ENCODE results near the gene PPIF. TPM values are rescaled to one million over a fixed set of nuclear protein-coding genes. Genes with fewer than 3 reads are reported as not detected.

The PPIF gene
- total and polyA plus RNA-seq, 2 of the 4 experiments (the other 2 are of a cell fraction): 29.2 to 130 TPM

DNA sequence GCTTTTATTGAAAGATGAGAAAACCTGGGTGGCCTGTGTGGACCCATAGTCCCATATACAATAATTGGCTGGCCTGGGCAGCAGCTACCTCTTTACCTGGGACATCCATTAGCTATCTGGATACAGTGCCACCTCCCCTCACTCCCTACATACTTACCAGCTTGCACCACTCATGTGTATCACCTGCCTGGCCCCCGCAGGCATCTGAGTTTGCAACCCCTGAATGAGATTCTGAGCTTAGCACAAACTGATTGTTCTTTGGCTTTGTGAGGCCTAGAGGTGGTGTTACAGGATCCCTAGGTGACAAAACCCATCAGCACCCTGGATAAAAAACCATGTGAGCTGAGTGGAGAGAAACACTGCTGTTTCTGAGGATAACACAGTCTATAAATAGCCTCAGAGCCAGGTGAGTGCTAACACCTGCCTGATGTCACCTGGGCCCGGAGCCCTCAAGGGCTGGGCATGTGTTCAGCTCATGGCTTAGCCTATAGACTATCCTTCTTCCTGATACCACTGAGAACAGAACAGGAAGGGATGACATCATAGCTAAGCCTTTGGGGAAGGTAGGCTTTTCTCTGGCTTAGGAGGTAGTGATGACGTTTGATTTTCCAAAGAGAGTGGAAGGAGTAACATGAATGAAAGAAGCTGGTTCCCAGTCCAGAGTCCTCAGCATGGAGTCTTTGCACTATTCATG lies 2.6 kb upstream of the PPIF start:
- ChIA-PET CTCF (interaction anchor here (1.0 to 1.4 kb wide), 2 partner anchors 11 to 13 kb away, joined by 3 to 4 read pairs; no protein-coding TSS in a partner anchor), POLR2A (ENCODE audit: unreplicated experiment) (interaction anchor here (0.5 kb wide), 1 partner anchor 13 kb away, joined by 8 read pairs; no protein-coding TSS in a partner anchor)
- no peak for ATAC-seq (ENCODE audit: low read depth)
- no peak overlapping the region; the same call in 1 of the 2 replicates for H3K4ac ChIP-seq (ENCODE audit: low read depth, low read length)
- no peak overlapping the region for H4K91ac ChIP-seq (ENCODE audit: insufficient read depth, low read depth, low read length)
- H4K20me1 ChIP-seq (ENCODE audit: insufficient read depth, low read length): peaks cover 16% of the 10 kb centered on the region
- intact Hi-C loops (cut with micrococcal nuclease): no loop called here
- H3K56ac ChIP-seq (ENCODE audit: extremely low read depth, insufficient read depth, low read length): no peak overlapping the region
- no peaks in the 10 kb centered on the region for H3K9me3 ChIP-seq (ENCODE audit: control insufficient read depth, insufficient read depth, low read length)
- no peak for TF ChIP-seq MXI1 (IDR thresholded peaks at IDR 0.05; ENCODE audit: borderline replicate concordance, low read depth, low read length)
- no peak for TF ChIP-seq FOS (IDR thresholded peaks at IDR 0.05; ENCODE audit: low read depth, low read length)
- no peak for TF ChIP-seq POLR2A (IDR thresholded peaks at IDR 0.05; ENCODE audit: low read depth, low read length)
- TF ChIP-seq, protein P1, sequence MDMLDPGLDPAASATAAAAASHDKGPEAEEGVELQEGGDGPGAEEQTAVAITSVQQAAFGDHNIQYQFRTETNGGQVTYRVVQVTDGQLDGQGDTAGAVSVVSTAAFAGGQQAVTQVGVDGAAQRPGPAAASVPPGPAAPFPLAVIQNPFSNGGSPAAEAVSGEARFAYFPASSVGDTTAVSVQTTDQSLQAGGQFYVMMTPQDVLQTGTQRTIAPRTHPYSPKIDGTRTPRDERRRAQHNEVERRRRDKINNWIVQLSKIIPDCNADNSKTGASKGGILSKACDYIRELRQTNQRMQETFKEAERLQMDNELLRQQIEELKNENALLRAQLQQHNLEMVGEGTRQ (IDR thresholded peaks at IDR 0.05; ENCODE audit: low read depth, low read length): no peak
- TF ChIP-seq CHD1 (IDR thresholded peaks at IDR 0.05; ENCODE audit: low read depth, low read length): no peak
- no peak overlapping the region for H2BK15ac ChIP-seq (ENCODE audit: low read depth, low read length)
- H3K18ac ChIP-seq (ENCODE audit: low read depth, low read length): no peak overlapping the region
- H2AK9ac ChIP-seq (replicated peaks; ENCODE audit: low read depth, low read length, poor library complexity): no peak overlapping the region
- H4K5ac ChIP-seq (ENCODE audit: low read depth, low read length): no peak overlapping the region
- no peak overlapping the region for H2BK5ac ChIP-seq (ENCODE audit: low read depth, low read length, poor library complexity, severe bottlenecking)
- H3K23ac ChIP-seq (ENCODE audit: low read depth, low read length): no peak overlapping the region
- H2BK120ac ChIP-seq (ENCODE audit: low read depth, low read length): no peak overlapping the region
- in situ Hi-C loops (cut with MboI; ENCODE audit: low sequenced_read_pairs): no loop called here
- no peak overlapping the region for H2AFZ ChIP-seq (replicated peaks; ENCODE audit: low read length, poor library complexity)
- H4K8ac ChIP-seq (ENCODE audit: low read depth in 2 of 2, low read length in 2 of 2): no peak overlapping the region
- peaks cover 5% of the 10 kb centered on the region for H3K36me3 ChIP-seq (ENCODE audit: control insufficient read depth, insufficient read depth, low read length)
- H3K4me2 ChIP-seq (ENCODE audit: low read depth, low read length): no peak overlapping the region
- no CpG with 5 or more reads among the region's 3 CpGs for WGBS, 2 experiments (ENCODE audit: extremely low coverage in 2 of 2, insufficient read length in 1 of 2)
- no peak overlapping the region for H3K14ac ChIP-seq (replicated peaks; ENCODE audit: low read depth, low read length)
- dilution Hi-C loops (cut with HindIII; ENCODE audit: low sequenced_read_pairs, unreplicated experiment): no loop called here
- no TSS peak for BruUV-seq (replicated peaks)
- no peak overlapping the region for H2BK20ac ChIP-seq (ENCODE audit: low read depth, low read length)
- no peak overlapping the region for H3K9ac ChIP-seq (ENCODE audit: low read depth, low read length)
- no peak overlapping the region for H3K4me3 ChIP-seq (ENCODE audit: insufficient read depth, low read depth, low read length)
- H3K27me3 ChIP-seq (ENCODE audit: control insufficient read depth, insufficient read depth, low read length): no peaks in the 10 kb centered on the region
- DNase-seq: no peak
- no peak overlapping the region for H3K27ac ChIP-seq (ENCODE audit: insufficient read depth, low read length)
- peaks cover 17% of the 10 kb centered on the region for H3K9me1 ChIP-seq (ENCODE audit: insufficient read depth, low read length)
- peaks cover 11 to 20% of the 10 kb centered on the region in 2 experiments; a peak in 3 of 4 replicates for H3K79me1 ChIP-seq (ENCODE audit: low read depth in 1 of 2, low read length in 2 of 2)
- no peak overlapping the region for H2AK5ac ChIP-seq (ENCODE audit: low read depth, low read length)
- H3K4me1 ChIP-seq (ENCODE audit: control insufficient read depth, insufficient read depth, low read length): peaks cover 14% of the 10 kb centered on the region
